Colonic mucosa (tissue), 4 donors: ENCODE results near the gene HOXA4. TPM values are rescaled to one million over a fixed set of nuclear protein-coding genes. Genes with fewer than 3 reads are reported as not detected.

Experiments used
- DNase-seq: peaks from one replicate; pipeline ENCODE4 v3.0.0-alpha.2; 2020
- H3K27ac ChIP-seq: fragments of 200-600 bp; one replicate; pipeline ENCODE4 v1.8.0; 2021
- H3K27me3 ChIP-seq: fragments of 200-600 bp; one replicate; pipeline ENCODE4 v1.8.0; 2021
- H3K36me3 ChIP-seq: fragments of 200-600 bp; one replicate; pipeline ENCODE4 v1.8.0; 2021
- H3K4me1 ChIP-seq: fragments of 200-600 bp; one replicate; pipeline ENCODE4 v1.8.0; 2021; ENCODE audit warnings: mild to moderate bottlenecking
- H3K4me3 ChIP-seq: fragments of 200-600 bp; one replicate; pipeline ENCODE4 v1.8.0; 2021
- H3K9ac ChIP-seq, 2 donors: one replicate each; pipeline ENCODE4 v1.7.0; 2013; ENCODE audit warnings: control low read depth in 2 of 2, low read depth in 2 of 2, low read length in 2 of 2
- H3K9me3 ChIP-seq: fragments of 200-600 bp; one replicate; pipeline ENCODE4 v1.8.0; 2021
- intact Hi-C: fragments of 100-400 bp; cut with DNase I; formaldehyde crosslinking; loops from one replicate; pipeline ENCODE4 v1.14.1; 2022
- total RNA-seq, 2 donors: library from RNA; stranded (reverse); fragmentation: NEBNext Ultra II Directional in 1 of 2; extraction: Animal tissue kit (Norgen Biotek cat#: 25700) in 1 of 2; gene quantifications; one replicate each; pipeline ENCODE4 v1.2.1, GENCODE V29; 2021
- TF ChIP-seq, protein P1 (sequence below): fragments of 200-600 bp; IDR thresholded peaks from one replicate; pipeline ENCODE4 v1.8.0; 2022; ENCODE audit warnings: antibody characterized with exemption, mild to moderate bottlenecking
- donor health status: healthy.
- donor health status: DM: no; HTN: no; CAD: no.
- donor health status: DM: no; HTN: no; CAD: no.

Gene HOXA4
- total RNA-seq, 2 donors from 2014 or later, result 3.3 to 4.5 TPM

DNA sequence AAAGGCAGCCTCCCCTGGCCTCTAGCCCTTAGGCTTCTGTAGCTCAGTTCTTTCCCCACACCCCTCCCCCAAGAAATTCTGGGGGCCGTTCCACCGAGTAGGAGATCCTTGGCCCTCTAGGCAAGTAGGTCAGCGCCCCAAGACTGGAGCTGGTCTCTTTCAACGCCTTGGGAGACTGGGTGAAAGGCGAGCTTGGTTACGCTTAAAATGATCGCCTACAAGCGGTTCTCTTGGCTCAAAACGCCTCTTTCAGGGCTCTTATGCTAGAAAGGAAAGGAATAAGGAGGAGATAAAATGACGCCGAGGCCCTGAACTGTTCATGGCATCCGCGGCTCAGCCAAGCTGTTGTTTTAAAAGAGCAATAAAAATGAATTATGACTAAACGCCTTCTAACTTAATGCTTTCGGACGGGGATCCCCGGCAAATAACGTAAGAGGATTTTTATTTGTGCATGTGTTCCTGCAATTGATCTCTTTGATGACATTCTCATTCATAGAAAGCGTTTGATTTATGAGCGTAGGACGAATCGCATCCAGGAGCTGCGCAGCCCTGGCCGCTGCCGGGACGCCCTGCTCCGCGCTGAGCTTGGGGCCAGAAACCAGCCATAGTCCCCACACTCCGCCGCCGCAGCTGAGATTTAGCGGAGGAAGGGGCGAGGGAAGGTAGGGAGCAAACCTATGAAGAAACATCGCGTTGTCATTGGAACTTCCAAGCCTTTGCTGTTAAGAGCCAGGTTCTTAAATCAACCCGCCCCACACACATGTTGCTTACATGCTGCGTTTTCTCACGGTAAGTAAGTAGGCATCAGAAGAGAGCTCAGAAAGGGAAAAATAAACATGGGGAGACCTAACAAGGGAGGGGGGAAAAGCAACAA lies 31.7 kb downstream of the HOXA4 start:
- H3K36me3 ChIP-seq, result no peaks in the 10 kb centered on the region
- peak overlapping the region; percentile 67 to 93 for H3K9ac ChIP-seq
- TF ChIP-seq, protein P1, sequence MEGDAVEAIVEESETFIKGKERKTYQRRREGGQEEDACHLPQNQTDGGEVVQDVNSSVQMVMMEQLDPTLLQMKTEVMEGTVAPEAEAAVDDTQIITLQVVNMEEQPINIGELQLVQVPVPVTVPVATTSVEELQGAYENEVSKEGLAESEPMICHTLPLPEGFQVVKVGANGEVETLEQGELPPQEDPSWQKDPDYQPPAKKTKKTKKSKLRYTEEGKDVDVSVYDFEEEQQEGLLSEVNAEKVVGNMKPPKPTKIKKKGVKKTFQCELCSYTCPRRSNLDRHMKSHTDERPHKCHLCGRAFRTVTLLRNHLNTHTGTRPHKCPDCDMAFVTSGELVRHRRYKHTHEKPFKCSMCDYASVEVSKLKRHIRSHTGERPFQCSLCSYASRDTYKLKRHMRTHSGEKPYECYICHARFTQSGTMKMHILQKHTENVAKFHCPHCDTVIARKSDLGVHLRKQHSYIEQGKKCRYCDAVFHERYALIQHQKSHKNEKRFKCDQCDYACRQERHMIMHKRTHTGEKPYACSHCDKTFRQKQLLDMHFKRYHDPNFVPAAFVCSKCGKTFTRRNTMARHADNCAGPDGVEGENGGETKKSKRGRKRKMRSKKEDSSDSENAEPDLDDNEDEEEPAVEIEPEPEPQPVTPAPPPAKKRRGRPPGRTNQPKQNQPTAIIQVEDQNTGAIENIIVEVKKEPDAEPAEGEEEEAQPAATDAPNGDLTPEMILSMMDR, result no peak
- intact Hi-C loops, result loop anchor here (5.0 to 10.0 kb wide), 2 partner anchors 237 to 724 kb away; partner anchors contain the start of gene SKAP2
- H3K27me3 ChIP-seq, result no peaks in the 10 kb centered on the region
- no peaks in the 10 kb centered on the region for H3K9me3 ChIP-seq
- peak overlapping the region; percentile 74 for H3K4me3 ChIP-seq
- H3K27ac ChIP-seq, result peak overlapping the region; percentile 92
- H3K4me1 ChIP-seq, result peaks cover 11% of the 10 kb centered on the region
- DNase-seq, result peak; percentile 66

GRCh38 chr7:27097686-27098577 lies 32.6 kb downstream of the HOXA4 start:
- Histone ChIP-seq H3K27ac (peak overlapping the region; percentile 92), H3K4me3 (peak overlapping the region; percentile 74), H3K27me3 (no peaks in the 10 kb centered on the region), H3K9ac (peak overlapping the region; percentile 67 to 93), H3K9me3 (no peaks in the 10 kb centered on the region), H3K36me3 (no peaks in the 10 kb centered on the region), H3K4me1 (peaks cover 11% of the 10 kb centered on the region)
- TF ChIP-seq, protein P1, result no peak
- intact Hi-C loops, result loop anchor here (5.0 to 10.0 kb wide), 2 partner anchors 236 to 723 kb away; partner anchors contain the start of gene SKAP2
- peak; percentile 45 for DNase-seq

DNA sequence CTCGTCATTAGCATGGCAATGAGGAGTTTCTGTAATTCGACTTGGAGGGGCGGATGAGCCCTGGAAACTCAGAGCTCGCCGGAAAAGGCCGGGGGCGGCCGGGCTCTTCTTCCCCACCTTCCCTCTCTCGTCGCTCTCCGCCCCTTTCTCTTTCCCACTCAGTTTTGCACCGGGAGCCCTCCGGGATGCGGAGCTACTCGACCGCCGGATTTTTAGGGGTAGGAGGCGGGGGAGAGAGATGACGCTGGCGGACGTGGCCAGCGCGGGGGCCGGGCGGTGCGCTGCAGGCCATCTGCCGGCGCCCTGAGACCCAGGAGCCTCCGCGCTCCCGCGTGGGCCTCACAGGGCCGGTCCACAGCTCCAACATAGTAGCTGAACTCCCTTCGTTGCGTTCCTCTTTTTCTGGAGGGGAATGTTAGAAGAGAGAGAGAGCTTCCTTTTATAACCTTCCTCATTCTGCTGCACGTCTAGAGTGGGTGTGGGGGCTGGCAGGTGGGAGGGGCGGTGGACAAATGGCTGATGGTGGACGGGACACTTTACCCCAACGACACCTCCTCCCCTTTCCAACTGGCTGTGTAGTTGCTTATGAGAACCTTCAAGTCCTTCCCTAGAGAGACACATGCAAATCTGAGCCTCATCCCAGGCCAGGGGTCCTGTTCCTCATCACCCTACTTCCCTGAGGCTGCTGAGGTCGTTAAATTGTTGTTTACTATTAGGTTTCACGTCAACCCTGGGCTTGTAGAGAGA lies 33.6 kb downstream of the HOXA4 start:
- DNase-seq, result peak; percentile 49
- peak overlapping the region; percentile 93 to 98 for H3K9ac ChIP-seq
- no peaks in the 10 kb centered on the region for H3K27me3 ChIP-seq
- intact Hi-C loops, result loop anchor here (5.0 to 10.0 kb wide), 2 partner anchors 235 to 722 kb away; partner anchors contain the start of gene SKAP2
- peak overlapping the region; percentile 74 for H3K4me3 ChIP-seq
- H3K36me3 ChIP-seq, result no peaks in the 10 kb centered on the region
- no peaks in the 10 kb centered on the region for H3K9me3 ChIP-seq
- TF ChIP-seq, protein P1, result no peak
- H3K27ac ChIP-seq, result peak overlapping the region; percentile 92
- peaks cover 11% of the 10 kb centered on the region for H3K4me1 ChIP-seq

GRCh38 chr7:27095897-27096767 lies 34.4 kb downstream of the HOXA4 start, which contains the start of gene HOXA1:
Gene HOXA1, minus strand, starts transcription at chr7:27096000. Its CDS starts 88 bp downstream, at chr7:27095912.
- Histone ChIP-seq H3K4me3 (peak within 1 kb of the TSS; percentile 74), H3K9me3 (no peaks in the 10 kb centered on the region), H3K36me3 (no peaks in the 10 kb centered on the region), H3K4me1 (peaks cover 11% of the 10 kb centered on the region), H3K9ac (peak within 1 kb of the TSS; percentile 93 to 98), H3K27ac (peak within 1 kb of the TSS; percentile 92), H3K27me3 (no peaks in the 10 kb centered on the region)
- DNase-seq, result peak; percentile 92
- TF ChIP-seq, protein P1, result no peak
- intact Hi-C loops, result loop anchor here (5.0 to 10.0 kb wide), 2 partner anchors 234 to 721 kb away; partner anchors contain the start of gene SKAP2
